GM18507 (cell line): ENCODE data around the gene BCL11A.

Source experiments
- DNase-seq: peaks from one replicate; pipeline ENCODE4 v3.0.0; 2011; ENCODE audit warnings: low read depth; ENCODE audit not compliant: insufficient read length; ENCODE audit errors: extremely low spot score
- FAIRE-seq: peaks from 2 replicates; lab custom pipeline; 2011; peaks lifted over from hg19 to GRCh38; lab: Jason Lieb, UNC

Gene BCL11A

DNA sequence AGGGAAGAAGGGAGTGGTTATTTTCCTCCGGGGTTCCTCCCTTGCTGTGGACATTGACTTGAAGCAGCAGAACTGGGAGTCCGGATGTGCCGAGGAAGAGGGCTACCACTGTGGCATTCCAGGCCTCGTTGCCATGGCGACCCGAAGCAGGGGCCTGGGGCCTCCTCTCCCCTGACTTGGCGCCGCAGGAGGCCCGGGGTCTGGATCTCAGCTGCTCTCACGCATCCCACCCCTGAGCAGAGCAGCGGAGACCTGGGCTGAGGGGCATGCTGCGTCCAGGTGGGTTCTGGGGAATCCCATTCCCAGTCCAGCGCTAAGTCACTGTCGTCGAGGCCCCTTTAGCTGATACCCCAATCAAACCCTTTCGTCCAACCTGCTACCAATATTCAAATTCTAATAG, 100.2 kb downstream of the BCL11A start:
- no peak for DNase-seq
- no peak for FAIRE-seq

DNA sequence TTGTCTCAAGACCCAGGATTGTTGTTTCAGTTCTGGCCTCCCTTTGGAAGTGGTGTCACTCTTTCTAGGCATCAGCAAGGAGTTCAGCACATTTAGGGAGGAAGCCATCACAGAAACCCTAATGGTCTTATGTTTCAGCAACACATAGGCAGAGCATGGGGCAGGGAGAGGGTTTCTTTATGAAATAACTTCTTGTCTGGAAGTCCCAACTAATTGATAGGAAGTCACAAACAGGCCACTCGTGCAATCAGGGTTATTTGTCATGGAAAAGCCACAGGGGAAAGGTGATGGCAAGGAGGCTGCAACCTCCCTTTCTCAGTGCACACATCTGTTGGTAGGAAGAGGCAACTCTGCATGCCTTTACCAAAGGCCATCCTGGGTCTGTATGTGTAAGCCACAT, 103.0 kb downstream of the BCL11A start:
- no peak for DNase-seq
- peak; percentile 31 for FAIRE-seq

- no peak for DNase-seq
- FAIRE-seq: peak; percentile 36
These were observed 105.5 kb downstream of the BCL11A start for GRCh38 chr2:60447943-60448342.

- FAIRE-seq: peak; percentile 91
- DNase-seq: no peak
These were observed 106.8 kb downstream of the BCL11A start for GRCh38 chr2:60446413-60447267.

GRCh38 chr2:60445684-60446179, 107.7 kb downstream of the BCL11A start:
- no peak for FAIRE-seq
- DNase-seq: no peak

DNA sequence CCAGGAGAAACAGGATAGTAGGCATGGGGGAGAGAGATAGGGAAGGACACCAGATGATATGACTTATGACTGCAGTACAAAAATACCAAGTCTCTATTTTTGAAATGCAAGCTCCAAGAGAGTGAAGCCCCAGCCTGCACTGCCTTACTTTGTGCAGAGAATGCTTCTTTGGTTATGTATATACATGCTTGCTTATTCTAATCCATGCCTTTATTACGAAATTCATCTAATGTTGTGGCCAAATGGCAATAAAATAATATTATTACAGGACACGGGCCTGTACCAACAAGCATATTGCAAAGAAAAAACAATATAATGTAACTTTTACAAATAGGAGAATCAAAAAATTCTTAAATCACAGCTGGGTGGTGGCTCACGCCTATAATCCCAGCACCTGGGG, 110.8 kb downstream of the BCL11A start:
- FAIRE-seq (no peak), DNase-seq (no peak)

DNA sequence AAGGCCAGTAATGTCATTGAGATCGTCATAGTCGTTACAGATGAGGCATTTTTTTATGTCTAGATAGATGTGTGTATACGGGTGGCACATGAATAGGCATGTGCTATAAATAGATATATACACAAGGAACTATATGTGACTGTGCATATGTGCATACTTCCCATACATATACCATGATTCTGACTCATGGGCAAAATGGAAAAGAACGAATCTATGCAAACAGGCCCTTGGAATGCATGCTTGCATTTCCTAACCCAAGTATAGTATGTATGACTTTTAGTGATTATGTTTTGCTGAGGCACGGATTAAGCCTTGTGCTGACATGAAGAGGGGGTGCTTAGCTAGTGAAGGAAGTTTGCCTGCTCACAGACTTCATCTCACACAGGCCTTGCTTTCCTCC, 111.7 kb downstream of the BCL11A start:
- DNase-seq (no peak), FAIRE-seq (no peak)

GRCh38 chr2:60440767-60441163, 112.7 kb downstream of the BCL11A start:
- DNase-seq: no peak
- no peak for FAIRE-seq

- peak; percentile 65 for FAIRE-seq
- DNase-seq: no peak
These were observed 113.2 kb downstream of the BCL11A start for GRCh38 chr2:60440079-60440766.

DNA sequence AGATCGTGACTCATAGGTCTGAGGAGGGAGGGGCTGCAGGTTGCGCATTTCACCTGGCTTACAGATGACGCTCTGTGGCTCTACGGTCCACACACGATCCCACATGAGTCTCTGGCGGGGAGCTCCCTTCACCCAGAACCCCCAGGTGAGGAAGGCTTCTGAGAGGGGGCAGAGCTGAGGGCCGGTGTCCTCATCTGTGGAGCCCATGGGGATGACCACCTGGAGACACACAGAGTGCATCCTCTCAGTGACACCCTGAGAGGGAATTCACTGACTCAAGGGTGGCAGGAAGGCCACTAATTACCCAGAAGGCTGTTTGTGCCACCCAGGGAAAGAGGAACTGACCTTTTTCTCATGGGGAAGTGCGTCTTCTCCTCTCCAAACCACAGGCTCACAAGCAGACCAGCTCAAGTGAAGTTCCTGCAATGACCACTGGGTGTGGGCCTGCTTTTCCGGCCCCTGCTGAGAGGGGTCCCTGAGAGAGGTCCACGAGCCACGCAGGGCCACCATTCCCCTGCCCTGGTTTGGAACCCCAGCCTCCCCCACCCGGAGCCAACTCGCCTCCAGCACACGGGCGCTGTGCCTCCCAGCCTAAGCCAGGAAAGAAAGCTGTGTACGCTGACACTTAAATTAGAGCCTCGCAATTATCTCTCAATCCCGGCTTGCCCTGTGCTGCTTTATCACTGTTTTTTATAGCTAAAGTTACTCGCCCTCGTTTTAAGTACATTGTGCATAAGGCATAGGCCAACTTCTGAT, 114.1 kb downstream of the BCL11A start:
- FAIRE-seq: peak; percentile 97
- peak; percentile 75 for DNase-seq

GRCh38 chr2:60438653-60439052, 114.8 kb downstream of the BCL11A start:
- DNase-seq (no peak), FAIRE-seq (no peak)

GRCh38 chr2:60438131-60438530, 115.3 kb downstream of the BCL11A start:
- FAIRE-seq (peak; percentile 46), DNase-seq (no peak)

DNA sequence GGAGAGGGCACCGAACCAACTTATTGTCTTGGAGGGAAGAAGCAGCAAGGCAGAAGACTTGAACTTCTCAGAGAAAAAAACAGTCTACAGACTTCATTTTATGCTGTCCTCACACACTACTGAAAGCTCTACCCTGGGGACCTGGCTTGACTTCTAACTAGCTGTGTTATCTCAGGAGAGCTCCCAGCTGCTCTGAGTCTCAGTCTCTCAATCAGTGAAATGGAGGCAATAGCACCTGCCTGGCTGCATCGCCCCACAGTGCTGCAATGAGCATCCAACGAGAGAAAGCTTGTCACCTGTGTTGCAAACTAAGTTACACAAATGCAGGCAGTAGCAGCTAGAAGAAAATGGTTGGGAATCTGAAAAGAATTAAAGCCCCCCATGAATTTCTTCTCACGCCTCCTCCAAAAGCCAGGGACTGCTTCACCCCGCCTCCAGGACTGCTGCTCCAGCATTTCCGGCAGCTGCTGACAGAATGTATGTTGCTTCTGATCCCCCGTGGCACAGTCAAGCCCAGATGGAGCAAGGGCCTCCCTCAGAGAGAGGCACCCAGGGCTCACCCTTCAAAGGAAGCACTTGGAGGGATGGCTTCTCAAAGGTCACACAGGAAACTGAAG, 116.3 kb downstream of the BCL11A start:
- DNase-seq (no peak), FAIRE-seq (no peak)

- no peak for DNase-seq
- no peak for FAIRE-seq
These were observed 120.3 kb downstream of the BCL11A start for GRCh38 chr2:60433018-60433596.

- DNase-seq (no peak), FAIRE-seq (no peak)
These were observed 121.3 kb downstream of the BCL11A start for GRCh38 chr2:60432035-60432601.

- no peak for DNase-seq
- no peak for FAIRE-seq
These were observed 123.8 kb downstream of the BCL11A start for GRCh38 chr2:60429681-60430080.

GRCh38 chr2:60426880-60427279, 126.6 kb downstream of the BCL11A start:
- FAIRE-seq (no peak), DNase-seq (no peak)

DNA sequence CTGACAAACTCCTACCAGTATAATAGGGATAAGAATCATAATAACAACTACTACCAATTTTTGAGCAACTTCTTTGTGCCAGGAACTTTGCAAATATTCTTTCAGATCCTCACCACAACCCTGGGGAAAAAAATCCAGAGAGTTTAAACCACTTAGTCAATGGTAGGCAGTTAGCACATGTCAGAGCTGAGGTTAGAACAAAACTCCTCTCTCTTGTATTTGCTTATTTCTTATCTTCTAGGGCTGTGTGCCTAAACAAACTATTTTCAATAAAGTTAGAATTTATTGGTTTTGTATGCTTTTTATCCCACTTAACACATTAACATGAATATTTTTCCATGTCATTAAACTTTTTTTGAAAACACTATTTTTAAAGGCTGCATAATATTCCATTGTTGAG, 127.1 kb downstream of the BCL11A start:
- DNase-seq: no peak

GRCh38 chr2:60424233-60424632, 129.2 kb downstream of the BCL11A start:
- no peak for DNase-seq
- FAIRE-seq: no peak

More for the DNA sequence above, 127.1 kb downstream of the BCL11A start:
- FAIRE-seq: no peak
